Renal pelvis (tissue), 4 donors: Measurements from ENCODE around the gene COBLL1. TPM values are rescaled to one million over a fixed set of nuclear protein-coding genes. Genes with fewer than 3 reads are reported as not detected.
"Not testable (repeated sequence)": the region's sequence is repeated elsewhere in the genome, so short reads cannot be mapped to it uniquely, and the experiment has no call there.

Experiments
- DNase-seq: peaks from one replicate; pipeline ENCODE4 v3.0.0-alpha.2; 2013
- polyA plus RNA-seq, 3 donors: library from polyadenylated mRNA; unstranded; fragments of 120-200 nt; gene quantifications; one replicate each; pipeline ENCODE4 v1.2.1, GENCODE V29; 2013; ENCODE audit not compliant: insufficient read length in 3 of 3

Gene COBLL1
- polyA plus RNA-seq, 3 donors = 103 to 160 (median 119) TPM

GRCh38 chr2:164722616-164723338 is 118.8 kb downstream of the COBLL1 start:
- no peak for DNase-seq

GRCh38 chr2:164721430-164721829 is 120.2 kb downstream of the COBLL1 start:
- DNase-seq = no peak

GRCh38 chr2:164719996-164720941 is 121.4 kb downstream of the COBLL1 start:
- DNase-seq = peak; percentile 22

GRCh38 chr2:164717000-164717803 is 124.4 kb downstream of the COBLL1 start:
- peak; percentile 33 for DNase-seq

- no peak for DNase-seq
Observed at GRCh38 chr2:164714471-164714870, 127.2 kb downstream of the COBLL1 start.

- DNase-seq = peak; percentile 74
Observed at GRCh38 chr2:164711766-164712138, 129.9 kb downstream of the COBLL1 start.

- DNase-seq = peak; percentile 54
Observed at GRCh38 chr2:164710837-164711765, 130.5 kb downstream of the COBLL1 start.

GRCh38 chr2:164710252-164710836 is 131.3 kb downstream of the COBLL1 start:
- not testable (repeated sequence) for DNase-seq

GRCh38 chr2:164706522-164706921 is 135.1 kb downstream of the COBLL1 start:
- DNase-seq = no peak

- no peak for DNase-seq
Observed at GRCh38 chr2:164705412-164706167, 136.0 kb downstream of the COBLL1 start.

- no peak for DNase-seq
Observed at GRCh38 chr2:164703915-164704706, 137.5 kb downstream of the COBLL1 start.

GRCh38 chr2:164701565-164701964 is 140.1 kb downstream of the COBLL1 start:
- no peak for DNase-seq

GRCh38 chr2:164700390-164700789 is 141.2 kb downstream of the COBLL1 start:
- DNase-seq = no peak

GRCh38 chr2:164697688-164698461 is 143.7 kb downstream of the COBLL1 start:
- DNase-seq = no peak

- DNase-seq = no peak
Observed at GRCh38 chr2:164696634-164697033, 145.0 kb downstream of the COBLL1 start.

- no peak for DNase-seq
Observed at GRCh38 chr2:164694275-164694695, 147.3 kb downstream of the COBLL1 start.

GRCh38 chr2:164693834-164694233 is 147.8 kb downstream of the COBLL1 start:
- DNase-seq = no peak

- no peak for DNase-seq
Observed at GRCh38 chr2:164693390-164693789, 148.2 kb downstream of the COBLL1 start.
